GM23248 (cell line): ENCODE data around the gene SCMH1. TPM values are rescaled to one million over a fixed set of nuclear protein-coding genes. Genes with fewer than 3 reads are reported as not detected.

Experiments
- DNase-seq: peaks from one replicate; pipeline ENCODE4 v3.0.0-alpha.2; 2015
- H2AFZ ChIP-seq: fragments of 200-600 bp; sonication (generic); 2 replicates; pipeline ENCODE4 v1.6.1; 2016; ENCODE audit warnings: antibody characterized with exemption
- H3F3A ChIP-seq: fragments of 200-600 bp; sonication (generic); 2 replicates; pipeline ENCODE4 v1.6.1; 2016; ENCODE audit warnings: mild to moderate bottlenecking, antibody characterized with exemption, mixed run types; ENCODE audit not compliant: insufficient read depth
- H3K27ac ChIP-seq: fragments of 200-600 bp; sonication (generic); 2 replicates; pipeline ENCODE4 v1.5.1; 2016; ENCODE audit warnings: mild to moderate bottlenecking
- H3K27me3 ChIP-seq: fragments of 200-600 bp; sonication (generic); replicated peaks from 2 replicates; pipeline ENCODE4 v1.6.1; 2016; ENCODE audit warnings: mild to moderate bottlenecking; ENCODE audit not compliant: insufficient read depth
- H3K36me3 ChIP-seq: fragments of 200-600 bp; sonication (generic); 2 replicates; pipeline ENCODE4 v1.6.1; 2016; ENCODE audit warnings: low read depth, mild to moderate bottlenecking
- H3K4me1 ChIP-seq: fragments of 200-600 bp; sonication (generic); 2 replicates; pipeline ENCODE4 v1.6.1; 2016; ENCODE audit warnings: mild to moderate bottlenecking; ENCODE audit not compliant: insufficient read depth
- H3K4me2 ChIP-seq: fragments of 200-600 bp; sonication (generic); one replicate; pipeline ENCODE4 v1.6.1; 2016; ENCODE audit warnings: mild to moderate bottlenecking; ENCODE audit not compliant: unreplicated experiment
- H3K4me3 ChIP-seq: fragments of 200-600 bp; sonication (generic); 2 replicates; pipeline ENCODE4 v1.5.1; 2016; ENCODE audit warnings: mild to moderate bottlenecking
- H3K79me2 ChIP-seq: fragments of 200-600 bp; sonication (generic); 2 replicates; pipeline ENCODE4 v1.6.1; 2016; ENCODE audit warnings: mild to moderate bottlenecking; ENCODE audit not compliant: insufficient read depth
- H3K9ac ChIP-seq: fragments of 200-600 bp; sonication (generic); 2 replicates; pipeline ENCODE4 v1.6.1; 2016; ENCODE audit warnings: mild to moderate bottlenecking
- H3K9me2 ChIP-seq: fragments of 200-600 bp; sonication (generic); 2 replicates; pipeline ENCODE4 v1.6.1; 2016; ENCODE audit warnings: mixed run types, mild to moderate bottlenecking, moderate library complexity; ENCODE audit not compliant: insufficient read depth
- H3K9me3 ChIP-seq: fragments of 200-600 bp; sonication (generic); one replicate; pipeline ENCODE4 v1.6.1; 2017; ENCODE audit warnings: low read depth
- H4K20me1 ChIP-seq: fragments of 200-600 bp; sonication (generic); 2 replicates; pipeline ENCODE4 v1.6.0; 2016; ENCODE audit not compliant: insufficient read depth
- EZH2 ChIP-seq: fragments of 200-600 bp; sonication (generic); IDR thresholded peaks from 2 replicates; pipeline ENCODE4 v1.6.1; 2018; ENCODE audit warnings: antibody characterized with exemption, mild to moderate bottlenecking; ENCODE audit not compliant: insufficient read depth, poor library complexity, severe bottlenecking
- EZH2phosphoT487 ChIP-seq: fragments of 200-600 bp; sonication (generic); IDR thresholded peaks from 2 replicates; pipeline ENCODE4 v1.6.1; 2018; ENCODE audit warnings: antibody characterized with exemption, moderate library complexity, mild to moderate bottlenecking, low read depth; ENCODE audit not compliant: insufficient read depth
- WGBS, 2 experiments: methylation state at CpG; one replicate each; pipeline ENCODE4 v1.1.6; 2015 to 2017; ENCODE audit warnings: low lambda C conversion rate in 2 of 2, low coverage in 1 of 2; ENCODE audit errors: missing lambda C conversion rate in 2 of 2; 5-methylcytosine and 5-hydroxymethylcytosine counted together
- in situ Hi-C: fragments of 300-500 bp; cut with MboI; formaldehyde crosslinking; loops from 2 replicates; pipeline ENCODE4 v1.15.0; 2020
- polyA plus RNA-seq: library from polyadenylated mRNA; unstranded; fragments of >200 nt; fragmentation: Nextera tagmentation; extraction: Ambion mirVana; gene quantifications from 2 replicates; pipeline ENCODE4 v1.2.1, GENCODE V29; 2016
- total RNA-seq: library from RNA; depleted of rRNA; stranded (reverse); fragments of >200 nt; shearing (Covaris generic); gene quantifications from 2 replicates; pipeline ENCODE4 v1.2.3, GENCODE V29; 2014

Gene SCMH1
- total and polyA plus RNA-seq, 2 experiments from 2014 or later, result 10.8 to 16.6 TPM

- DNase-seq, result peak; percentile 15
- Histone ChIP-seq H3K27me3 (no peaks in the 10 kb centered on the region), H3K27ac (no peak overlapping the region), H3K9me2 (no peaks in the 10 kb centered on the region), H3K4me2 (peak overlapping the region; percentile 74), H3K4me1 (peaks cover 45% of the 10 kb centered on the region), H3K9ac (no peak overlapping the region), H3K36me3 (peaks cover 16% of the 10 kb centered on the region), H3K79me2 (peaks cover 61% of the 10 kb centered on the region), H3K9me3 (no peaks in the 10 kb centered on the region), H3K4me3 (peak overlapping the region; percentile 84), H4K20me1 (no peaks in the 10 kb centered on the region), H2AFZ (no peak overlapping the region), H3F3A (peaks cover 51% of the 10 kb centered on the region)
- in situ Hi-C loops, result no loop called here
- 63 to 65% methylated on average over 14 of the region's 14 CpGs for WGBS, 2 experiments
- no peak for TF ChIP-seq EZH2
- TF ChIP-seq EZH2phosphoT487, result no peak
Measured at GRCh38 chr1:40981691-40982448, 260.2 kb downstream of the SCMH1 start.

DNA sequence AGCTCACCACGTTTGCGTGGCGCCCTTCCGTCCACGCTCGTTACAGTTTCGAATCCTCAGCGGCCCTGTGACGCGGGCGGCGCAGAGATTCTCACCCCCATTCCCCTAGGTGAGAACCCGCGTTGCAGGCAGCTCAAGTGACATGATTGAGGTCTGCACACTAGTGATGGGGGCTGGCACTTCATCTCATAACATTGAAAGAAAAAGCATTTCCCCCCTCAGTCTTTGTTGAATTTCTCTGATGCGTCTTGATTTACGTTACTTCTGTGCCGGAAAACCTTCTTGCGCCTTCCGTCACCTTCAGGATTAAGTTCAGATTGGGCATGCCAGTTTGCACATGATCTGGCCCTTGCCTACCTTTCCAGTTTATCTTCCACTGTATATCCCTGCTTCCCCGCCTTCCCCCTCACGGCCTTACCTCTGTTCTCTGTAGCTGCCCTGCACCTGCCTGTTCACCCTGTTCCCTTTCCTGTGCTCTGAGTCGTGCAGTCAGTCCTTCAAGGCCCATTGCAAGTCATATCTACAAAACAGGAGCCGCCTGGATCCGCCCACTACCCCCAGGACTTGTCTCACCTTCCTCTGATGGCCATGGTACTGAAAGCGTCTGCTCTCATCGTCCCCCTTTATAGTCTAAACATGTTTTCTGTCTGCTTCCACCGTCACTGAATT lies 261.5 kb downstream of the SCMH1 start:
- Histone ChIP-seq H3K27ac (peak overlapping the region; percentile 87), H3K79me2 (peaks cover 52% of the 10 kb centered on the region), H3K36me3 (peaks cover 11% of the 10 kb centered on the region), H3K9me3 (no peaks in the 10 kb centered on the region), H3K9ac (peak overlapping the region; percentile 83), H3K4me2 (peak overlapping the region; percentile 74), H4K20me1 (no peaks in the 10 kb centered on the region), H3F3A (peaks cover 51% of the 10 kb centered on the region), H3K4me1 (peaks cover 45% of the 10 kb centered on the region), H3K27me3 (no peaks in the 10 kb centered on the region), H2AFZ (peak overlapping the region; percentile 87), H3K4me3 (peak overlapping the region; percentile 84), H3K9me2 (no peaks in the 10 kb centered on the region)
- TF ChIP-seq EZH2phosphoT487 (no peak), EZH2 (no peak)
- DNase-seq, result peak; percentile 46
- in situ Hi-C loops, result no loop called here
- 40 to 56% methylated on average over 18 to 24 of the region's 27 CpGs for WGBS, 2 experiments

DNA sequence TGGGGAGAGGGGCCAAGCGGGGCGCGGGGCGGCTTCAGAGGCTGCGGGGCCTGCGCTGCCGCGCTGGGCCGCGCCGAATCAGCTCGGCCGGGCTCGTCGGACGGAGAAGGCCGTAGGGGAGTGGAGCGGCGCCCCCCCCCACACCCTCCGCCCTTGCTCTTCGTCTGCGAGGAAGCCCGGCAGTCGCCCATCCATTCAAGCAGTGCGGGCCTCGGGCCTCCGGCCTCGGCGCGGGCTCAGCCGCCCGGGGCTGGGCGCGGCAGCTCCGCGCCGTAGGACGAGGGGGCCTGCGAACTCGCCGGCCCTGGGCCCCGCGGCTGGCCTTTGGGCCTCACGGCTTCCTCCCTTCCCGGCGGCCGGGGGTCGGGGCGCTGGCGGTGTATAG lies 262.0 kb downstream of the SCMH1 start:
- H3K4me2 ChIP-seq, result peak overlapping the region; percentile 74
- no peaks in the 10 kb centered on the region for H3K9me3 ChIP-seq
- peak overlapping the region; percentile 87 for H2AFZ ChIP-seq
- in situ Hi-C loops, result no loop called here
- H3K4me1 ChIP-seq, result peaks cover 45% of the 10 kb centered on the region
- H3K9me2 ChIP-seq, result no peaks in the 10 kb centered on the region
- H3K27ac ChIP-seq, result peak overlapping the region; percentile 87
- H3F3A ChIP-seq, result peaks cover 50% of the 10 kb centered on the region
- TF ChIP-seq EZH2 (no peak), EZH2phosphoT487 (no peak)
- H3K4me3 ChIP-seq, result peak overlapping the region; percentile 84
- H4K20me1 ChIP-seq, result no peaks in the 10 kb centered on the region
- no peaks in the 10 kb centered on the region for H3K27me3 ChIP-seq
- WGBS, 2 experiments, result 1 to 2% methylated on average over 22 to 42 of the region's 50 CpGs
- H3K36me3 ChIP-seq, result peaks cover 6% of the 10 kb centered on the region
- H3K9ac ChIP-seq, result peak overlapping the region; percentile 83
- peaks cover 46% of the 10 kb centered on the region for H3K79me2 ChIP-seq
- DNase-seq, result no peak

DNA sequence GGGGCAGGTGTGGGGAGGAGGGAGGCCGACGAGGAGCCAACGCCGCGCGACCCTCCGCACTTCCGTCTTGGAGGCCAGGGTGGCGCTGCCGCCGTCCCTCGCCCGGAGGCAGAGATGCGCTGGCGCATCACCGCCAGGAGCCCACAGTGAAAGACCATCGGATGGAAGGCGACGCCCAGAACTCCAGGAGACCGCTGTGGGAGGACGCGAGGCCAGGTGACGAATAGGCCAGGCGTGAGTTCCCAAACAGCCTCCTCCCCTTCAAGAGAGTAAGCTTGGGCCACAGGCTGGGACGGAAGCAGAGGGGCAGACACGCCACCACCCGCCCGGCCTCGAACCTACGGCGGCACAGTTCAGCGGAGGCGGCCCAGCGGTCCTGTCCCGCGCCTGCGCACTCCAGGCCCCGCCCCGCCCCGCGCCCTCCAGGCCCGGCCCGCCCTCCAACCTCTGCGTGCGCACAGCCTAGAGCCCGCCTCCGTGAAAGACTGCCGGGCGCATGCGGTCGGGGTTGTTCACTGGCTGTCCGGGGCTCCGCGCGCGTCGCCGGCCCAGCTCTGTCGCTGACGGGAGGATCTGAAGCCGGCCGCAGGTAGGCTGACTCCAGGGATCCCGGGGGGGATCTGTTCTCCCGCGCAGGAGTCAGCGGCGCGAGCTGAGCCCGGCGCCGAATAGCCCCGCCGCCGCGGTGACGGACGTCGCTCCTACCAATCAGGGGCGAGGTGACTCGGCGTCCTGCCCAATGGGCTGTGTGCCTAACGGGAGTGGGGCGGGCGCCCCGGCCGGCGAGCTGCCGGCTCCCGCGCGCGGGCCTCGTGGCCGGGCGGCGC lies 262.7 kb downstream of the SCMH1 start, which contains the start of gene CTPS1:
Gene CTPS1, plus strand, starts transcription at position 456 of the 827 bp plus-strand sequence. CDS start 3,595 bp downstream, outside the sequence.
- TF ChIP-seq EZH2phosphoT487 (no peak), EZH2 (no peak)
- no peaks in the 10 kb centered on the region for H3K9me2 ChIP-seq
- no peaks in the 10 kb centered on the region for H3K27me3 ChIP-seq
- H3K36me3 ChIP-seq, result 0 out of 2 replicates have a peak, but pooled peaks cover under 1% of the 10 kb centered on the region
- H4K20me1 ChIP-seq, result no peaks in the 10 kb centered on the region
- DNase-seq, result peak; percentile 97
- WGBS, 2 experiments, result 1 to 2% methylated on average over 50 to 67 of the region's 96 CpGs
- peak within 1 kb of the TSS; percentile 74 for H3K4me2 ChIP-seq
- H3K4me3 ChIP-seq, result peak within 1 kb of the TSS; percentile 84
- H3K4me1 ChIP-seq, result peaks cover 41% of the 10 kb centered on the region
- peaks cover 40% of the 10 kb centered on the region for H3K79me2 ChIP-seq
- peak within 1 kb of the TSS; percentile 87 for H3K27ac ChIP-seq
- H3K9me3 ChIP-seq, result no peaks in the 10 kb centered on the region
- in situ Hi-C loops, result no loop called here
- peak within 1 kb of the TSS; percentile 83 for H3K9ac ChIP-seq
- peak within 1 kb of the TSS; percentile 87 for H2AFZ ChIP-seq
- H3F3A ChIP-seq, result peaks cover 44% of the 10 kb centered on the region
